HL-60 (cell line): ENCODE data around the gene LIMK1.

ENCODE experiments used
- POLR2AphosphoS5 ChIP-seq: IDR thresholded peaks from 2 replicates; pipeline ENCODE4 v1.6.1; 2012; ENCODE audit warnings: low read depth
- TF ChIP-seq, protein P1 (sequence below): IDR thresholded peaks from one replicate; pipeline ENCODE4 v1.5.1; 2011; ENCODE audit warnings: low read length, control low read depth, inconsistent platforms; ENCODE audit not compliant: insufficient read depth
- TF ChIP-seq, protein P2 (sequence below): IDR thresholded peaks from 2 replicates; pipeline ENCODE4 v1.6.1; 2012; ENCODE audit warnings: low read depth; ENCODE audit not compliant: insufficient replicate concordance

GRCh38 chr7:74068378-74069085 lies 15.1 kb upstream of the LIMK1 start:
- TF ChIP-seq, protein P1, sequence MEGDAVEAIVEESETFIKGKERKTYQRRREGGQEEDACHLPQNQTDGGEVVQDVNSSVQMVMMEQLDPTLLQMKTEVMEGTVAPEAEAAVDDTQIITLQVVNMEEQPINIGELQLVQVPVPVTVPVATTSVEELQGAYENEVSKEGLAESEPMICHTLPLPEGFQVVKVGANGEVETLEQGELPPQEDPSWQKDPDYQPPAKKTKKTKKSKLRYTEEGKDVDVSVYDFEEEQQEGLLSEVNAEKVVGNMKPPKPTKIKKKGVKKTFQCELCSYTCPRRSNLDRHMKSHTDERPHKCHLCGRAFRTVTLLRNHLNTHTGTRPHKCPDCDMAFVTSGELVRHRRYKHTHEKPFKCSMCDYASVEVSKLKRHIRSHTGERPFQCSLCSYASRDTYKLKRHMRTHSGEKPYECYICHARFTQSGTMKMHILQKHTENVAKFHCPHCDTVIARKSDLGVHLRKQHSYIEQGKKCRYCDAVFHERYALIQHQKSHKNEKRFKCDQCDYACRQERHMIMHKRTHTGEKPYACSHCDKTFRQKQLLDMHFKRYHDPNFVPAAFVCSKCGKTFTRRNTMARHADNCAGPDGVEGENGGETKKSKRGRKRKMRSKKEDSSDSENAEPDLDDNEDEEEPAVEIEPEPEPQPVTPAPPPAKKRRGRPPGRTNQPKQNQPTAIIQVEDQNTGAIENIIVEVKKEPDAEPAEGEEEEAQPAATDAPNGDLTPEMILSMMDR: no peak
- no peak for TF ChIP-seq POLR2AphosphoS5
- TF ChIP-seq, protein P2, sequence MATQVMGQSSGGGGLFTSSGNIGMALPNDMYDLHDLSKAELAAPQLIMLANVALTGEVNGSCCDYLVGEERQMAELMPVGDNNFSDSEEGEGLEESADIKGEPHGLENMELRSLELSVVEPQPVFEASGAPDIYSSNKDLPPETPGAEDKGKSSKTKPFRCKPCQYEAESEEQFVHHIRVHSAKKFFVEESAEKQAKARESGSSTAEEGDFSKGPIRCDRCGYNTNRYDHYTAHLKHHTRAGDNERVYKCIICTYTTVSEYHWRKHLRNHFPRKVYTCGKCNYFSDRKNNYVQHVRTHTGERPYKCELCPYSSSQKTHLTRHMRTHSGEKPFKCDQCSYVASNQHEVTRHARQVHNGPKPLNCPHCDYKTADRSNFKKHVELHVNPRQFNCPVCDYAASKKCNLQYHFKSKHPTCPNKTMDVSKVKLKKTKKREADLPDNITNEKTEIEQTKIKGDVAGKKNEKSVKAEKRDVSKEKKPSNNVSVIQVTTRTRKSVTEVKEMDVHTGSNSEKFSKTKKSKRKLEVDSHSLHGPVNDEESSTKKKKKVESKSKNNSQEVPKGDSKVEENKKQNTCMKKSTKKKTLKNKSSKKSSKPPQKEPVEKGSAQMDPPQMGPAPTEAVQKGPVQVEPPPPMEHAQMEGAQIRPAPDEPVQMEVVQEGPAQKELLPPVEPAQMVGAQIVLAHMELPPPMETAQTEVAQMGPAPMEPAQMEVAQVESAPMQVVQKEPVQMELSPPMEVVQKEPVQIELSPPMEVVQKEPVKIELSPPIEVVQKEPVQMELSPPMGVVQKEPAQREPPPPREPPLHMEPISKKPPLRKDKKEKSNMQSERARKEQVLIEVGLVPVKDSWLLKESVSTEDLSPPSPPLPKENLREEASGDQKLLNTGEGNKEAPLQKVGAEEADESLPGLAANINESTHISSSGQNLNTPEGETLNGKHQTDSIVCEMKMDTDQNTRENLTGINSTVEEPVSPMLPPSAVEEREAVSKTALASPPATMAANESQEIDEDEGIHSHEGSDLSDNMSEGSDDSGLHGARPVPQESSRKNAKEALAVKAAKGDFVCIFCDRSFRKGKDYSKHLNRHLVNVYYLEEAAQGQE: no peak
